GM19025 (cell line): ENCODE results near the gene YIPF2.
A peak's percentile ranks its signal among the peaks of the same experiment; 100 is the strongest.
"Not testable (repeated sequence)": the region's sequence is repeated elsewhere in the genome, so short reads cannot be mapped to it uniquely, and the experiment has no call there.

ENCODE experiments used
- ATAC-seq: cut with Tn5 transposase; IDR thresholded peaks from one replicate; pipeline ENCODE4 v1.9.1; 2021; ENCODE audit warnings: mild to moderate bottlenecking, low read depth, moderate library complexity; ENCODE audit not compliant: unreplicated experiment

Gene YIPF2

DNA sequence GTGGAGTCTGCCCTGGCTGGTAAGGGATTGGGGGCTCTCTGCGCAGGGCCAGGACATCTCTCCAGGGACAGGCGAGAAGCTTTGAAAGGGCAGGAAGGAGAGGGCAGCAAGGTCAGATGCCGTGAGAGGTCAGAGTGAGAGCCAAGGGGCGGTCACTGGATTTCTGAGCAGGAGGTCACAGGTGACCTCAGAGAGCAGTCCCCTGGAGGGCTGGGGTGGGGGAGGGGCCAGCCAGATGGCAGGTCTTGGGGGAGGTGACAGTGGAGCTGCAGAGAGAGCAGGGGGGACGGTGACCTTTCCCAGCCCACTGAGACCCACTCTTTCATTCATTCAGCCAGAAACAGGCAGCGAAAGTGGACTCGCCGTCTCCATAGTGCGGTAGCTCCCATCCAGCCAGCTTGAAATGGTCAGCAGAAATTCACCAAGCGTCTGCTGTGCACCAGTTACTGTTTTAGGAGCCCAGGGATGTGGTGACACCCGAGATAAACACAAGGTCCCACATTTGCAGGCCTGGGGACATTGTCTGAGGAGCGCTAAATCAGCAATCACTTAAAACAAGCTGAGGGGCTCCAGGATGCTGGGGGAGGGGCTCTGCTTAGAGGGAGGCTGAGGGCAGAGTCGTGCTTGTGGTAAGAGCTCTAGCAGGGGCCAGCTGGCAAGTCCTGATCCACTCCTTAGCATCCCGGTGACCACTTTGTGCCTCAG is 46.9 kb downstream of the YIPF2 start:
- ATAC-seq = no peak

DNA sequence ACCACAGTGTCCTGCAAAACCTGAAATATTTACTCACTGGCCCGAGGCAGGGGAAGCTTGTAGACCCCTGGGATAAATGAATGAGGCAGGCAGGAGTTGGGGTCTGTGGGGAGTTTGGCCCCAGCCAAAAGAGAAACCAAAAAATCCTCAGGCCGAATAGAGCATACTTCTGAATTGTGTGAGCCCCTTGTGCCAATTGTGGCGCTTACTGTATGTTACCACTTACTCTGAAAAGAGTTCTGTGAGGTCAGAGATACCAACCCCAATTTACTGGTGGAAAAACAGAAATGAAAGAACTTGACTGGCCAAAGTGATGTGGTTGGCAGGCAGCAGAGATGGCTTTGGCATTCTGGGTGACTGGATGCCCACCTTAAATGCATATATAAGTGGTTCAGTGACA is 50.2 kb downstream of the YIPF2 start:
- no peak for ATAC-seq

DNA sequence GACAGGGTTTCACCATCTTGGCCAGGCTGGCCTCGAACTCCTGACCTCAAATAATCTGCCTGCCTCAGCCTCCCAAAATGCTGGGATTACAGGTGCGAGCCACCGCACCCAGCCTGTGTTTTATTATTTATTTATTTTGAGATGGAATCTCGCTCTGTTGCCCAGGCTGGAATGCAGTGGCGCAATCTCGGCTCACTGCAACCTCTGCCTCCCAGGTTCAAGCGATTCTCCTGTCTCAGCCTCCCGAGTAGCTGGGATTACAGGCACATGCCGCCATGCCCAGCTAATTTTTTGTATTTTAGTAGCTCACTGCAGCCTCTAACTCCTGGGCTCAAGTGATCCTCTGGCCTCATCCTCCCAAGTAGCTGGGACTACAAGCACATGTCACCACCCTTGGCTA is 50.8 kb downstream of the YIPF2 start:
- not testable (repeated sequence) for ATAC-seq

DNA sequence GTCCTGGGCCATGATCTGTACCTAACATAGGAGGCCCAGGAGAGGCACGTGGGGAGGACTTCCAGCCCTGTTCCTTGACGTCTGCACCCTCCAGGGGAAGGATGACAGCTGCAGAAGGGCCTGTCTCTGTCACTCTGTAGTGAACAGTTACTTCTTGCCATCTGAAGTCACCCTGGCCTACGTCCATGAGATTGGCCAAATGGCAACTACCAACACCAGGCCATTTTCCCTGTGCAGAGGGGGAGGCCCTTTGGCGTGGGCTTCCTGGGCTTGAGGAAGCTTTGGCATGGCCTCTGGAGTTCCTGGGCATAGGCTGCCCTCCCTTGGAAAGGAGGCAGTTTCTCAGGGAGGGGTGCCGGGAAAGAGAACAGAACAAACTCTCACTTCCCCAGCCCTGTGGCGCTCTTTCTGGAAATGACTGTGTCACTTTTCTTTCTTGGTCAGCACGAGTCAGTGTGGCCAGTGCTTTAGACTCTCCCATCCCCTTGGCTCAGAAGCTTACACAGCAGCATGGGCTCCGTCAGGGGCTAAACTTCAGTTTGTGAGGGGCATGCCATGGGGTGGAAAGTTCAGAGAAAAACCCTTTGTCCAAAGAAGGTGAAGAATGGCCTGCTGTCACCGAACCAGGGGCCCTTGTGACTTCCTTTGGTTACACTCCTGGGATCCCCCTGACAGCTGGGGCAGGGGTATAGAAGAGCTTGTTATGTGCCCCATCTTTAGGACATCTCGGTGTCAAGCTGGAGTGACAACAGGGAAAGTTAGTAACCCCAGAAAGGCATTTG is 51.8 kb downstream of the YIPF2 start:
- ATAC-seq = peak; percentile 63

DNA sequence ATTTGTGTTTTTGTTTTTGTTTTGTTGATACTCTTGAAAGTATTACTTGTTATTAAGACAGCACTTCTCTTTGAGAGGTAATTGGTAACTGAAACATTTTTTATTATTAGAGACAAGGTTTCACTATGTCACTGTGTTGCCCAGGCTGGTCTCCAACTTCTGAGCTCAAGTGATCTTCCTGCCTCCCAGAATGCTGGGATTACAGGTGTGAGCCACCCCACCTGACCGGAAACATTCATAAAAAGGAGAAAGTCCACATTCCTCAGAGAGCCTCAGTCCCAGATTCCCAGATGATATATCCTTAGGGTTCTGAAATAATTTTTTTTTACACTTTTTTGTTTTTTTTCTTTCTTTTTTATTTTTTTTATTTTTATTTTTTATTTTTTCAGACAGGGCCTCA is 54.4 kb downstream of the YIPF2 start:
- ATAC-seq = no peak

DNA sequence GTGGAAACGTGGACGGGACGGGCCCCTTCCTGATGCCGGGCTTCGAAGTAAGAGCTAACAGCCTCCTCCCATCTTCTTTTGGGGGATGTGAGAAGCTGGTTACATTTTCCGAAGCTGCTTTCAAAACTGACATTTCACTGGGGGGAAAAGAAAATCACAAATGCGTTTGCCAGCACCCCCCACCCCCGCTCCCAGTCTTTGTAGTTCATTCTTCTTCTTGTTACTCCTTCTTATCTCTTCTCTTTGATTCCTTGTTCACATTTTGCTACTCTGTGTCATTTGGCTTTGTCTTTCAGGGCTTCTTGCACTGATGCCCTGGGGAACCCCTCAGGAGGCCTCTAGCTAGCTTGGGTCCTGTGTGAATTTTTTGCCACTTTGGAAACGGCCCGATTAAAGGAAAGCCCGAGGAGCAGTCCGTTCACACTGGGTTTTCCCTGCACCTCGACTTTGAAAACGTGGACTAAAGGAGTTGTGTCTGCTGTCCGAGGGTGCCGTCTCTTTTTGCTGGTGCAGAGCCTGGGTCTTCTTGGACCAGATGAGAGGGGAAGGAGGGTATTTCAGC is 55.8 kb downstream of the YIPF2 start:
- no peak for ATAC-seq
